ENCODE results near the gene RNF144A.

Gene RNF144A

DNA sequence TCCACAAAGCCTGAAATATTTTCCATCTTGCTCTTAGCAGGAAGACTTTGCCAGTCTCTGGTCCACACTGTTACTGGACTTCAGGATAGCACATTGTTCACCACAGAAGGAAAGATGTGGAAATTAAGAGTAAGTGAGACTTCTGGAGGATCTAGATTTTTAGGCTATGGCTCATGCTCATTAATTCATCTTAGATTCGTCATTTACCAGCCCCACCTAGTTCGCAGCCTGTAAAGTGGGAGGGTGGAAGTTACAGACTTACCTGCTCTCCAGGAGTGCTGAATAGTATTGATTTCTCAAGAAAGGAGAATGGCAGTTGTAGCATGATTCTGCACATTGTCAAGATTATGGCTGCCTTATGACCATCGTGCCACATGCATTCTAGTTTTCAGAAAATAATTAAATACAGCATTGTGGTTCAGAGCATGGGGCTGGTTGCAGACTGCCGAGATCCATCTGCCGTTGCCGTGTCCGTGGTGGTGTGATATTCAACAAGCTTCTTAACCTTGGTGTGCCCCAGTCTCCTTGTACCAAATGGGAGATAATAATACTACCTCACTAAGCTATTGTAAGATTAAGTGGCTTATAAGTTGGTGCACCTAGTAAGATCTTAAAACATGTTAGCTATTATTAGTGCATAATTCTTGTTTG, 56.8 kb downstream of the RNF144A start:
- H3K27ac ChIP-seq, result no peak overlapping the region
- no peaks in the 10 kb centered on the region for H3K36me3 ChIP-seq (replicated peaks)
- TF ChIP-seq, protein P1, sequence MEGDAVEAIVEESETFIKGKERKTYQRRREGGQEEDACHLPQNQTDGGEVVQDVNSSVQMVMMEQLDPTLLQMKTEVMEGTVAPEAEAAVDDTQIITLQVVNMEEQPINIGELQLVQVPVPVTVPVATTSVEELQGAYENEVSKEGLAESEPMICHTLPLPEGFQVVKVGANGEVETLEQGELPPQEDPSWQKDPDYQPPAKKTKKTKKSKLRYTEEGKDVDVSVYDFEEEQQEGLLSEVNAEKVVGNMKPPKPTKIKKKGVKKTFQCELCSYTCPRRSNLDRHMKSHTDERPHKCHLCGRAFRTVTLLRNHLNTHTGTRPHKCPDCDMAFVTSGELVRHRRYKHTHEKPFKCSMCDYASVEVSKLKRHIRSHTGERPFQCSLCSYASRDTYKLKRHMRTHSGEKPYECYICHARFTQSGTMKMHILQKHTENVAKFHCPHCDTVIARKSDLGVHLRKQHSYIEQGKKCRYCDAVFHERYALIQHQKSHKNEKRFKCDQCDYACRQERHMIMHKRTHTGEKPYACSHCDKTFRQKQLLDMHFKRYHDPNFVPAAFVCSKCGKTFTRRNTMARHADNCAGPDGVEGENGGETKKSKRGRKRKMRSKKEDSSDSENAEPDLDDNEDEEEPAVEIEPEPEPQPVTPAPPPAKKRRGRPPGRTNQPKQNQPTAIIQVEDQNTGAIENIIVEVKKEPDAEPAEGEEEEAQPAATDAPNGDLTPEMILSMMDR (IDR thresholded peaks at IDR 0.05; ENCODE audit: low read depth, low read length, missing control alignments), result no peak
- in situ Hi-C loops (cut with HindIII; ENCODE audit: low pct_ligation_motif_present, low sequenced_read_pairs), result no loop called here
- DNase-seq, result no peak
- no peak overlapping the region for H3K4me3 ChIP-seq (ENCODE audit: low read depth, low read length)
- H3K27me3 ChIP-seq (replicated peaks), result no peaks in the 10 kb centered on the region

DNA sequence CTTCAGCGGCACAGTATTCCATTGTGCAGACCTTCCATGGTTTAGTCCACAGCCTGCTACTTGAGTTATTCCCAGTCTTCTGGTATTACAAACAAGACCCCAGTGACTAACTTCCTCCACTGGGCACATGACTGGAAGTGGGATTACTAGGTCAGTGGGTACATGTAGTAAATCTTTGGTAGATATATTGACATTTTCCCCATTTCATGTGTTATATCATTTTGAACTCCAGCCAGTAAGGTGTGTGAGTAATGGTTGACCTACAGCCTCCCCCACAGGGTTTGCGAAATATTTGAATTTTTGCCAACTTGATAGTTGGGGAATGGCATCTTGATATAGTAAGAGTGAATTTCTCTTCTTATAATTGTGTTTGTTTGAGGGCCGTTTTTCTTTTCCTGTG, 58.8 kb downstream of the RNF144A start:
- H3K27ac ChIP-seq, result no peak overlapping the region
- H3K27me3 ChIP-seq (replicated peaks), result no peaks in the 10 kb centered on the region
- DNase-seq, result peak; percentile 18
- in situ Hi-C loops (cut with HindIII; ENCODE audit: low pct_ligation_motif_present, low sequenced_read_pairs), result no loop called here
- H3K4me3 ChIP-seq (ENCODE audit: low read depth, low read length), result no peak overlapping the region
- H3K36me3 ChIP-seq (replicated peaks), result no peaks in the 10 kb centered on the region
- TF ChIP-seq, protein P1 (IDR thresholded peaks at IDR 0.05; ENCODE audit: low read depth, low read length, missing control alignments), result no peak

DNA sequence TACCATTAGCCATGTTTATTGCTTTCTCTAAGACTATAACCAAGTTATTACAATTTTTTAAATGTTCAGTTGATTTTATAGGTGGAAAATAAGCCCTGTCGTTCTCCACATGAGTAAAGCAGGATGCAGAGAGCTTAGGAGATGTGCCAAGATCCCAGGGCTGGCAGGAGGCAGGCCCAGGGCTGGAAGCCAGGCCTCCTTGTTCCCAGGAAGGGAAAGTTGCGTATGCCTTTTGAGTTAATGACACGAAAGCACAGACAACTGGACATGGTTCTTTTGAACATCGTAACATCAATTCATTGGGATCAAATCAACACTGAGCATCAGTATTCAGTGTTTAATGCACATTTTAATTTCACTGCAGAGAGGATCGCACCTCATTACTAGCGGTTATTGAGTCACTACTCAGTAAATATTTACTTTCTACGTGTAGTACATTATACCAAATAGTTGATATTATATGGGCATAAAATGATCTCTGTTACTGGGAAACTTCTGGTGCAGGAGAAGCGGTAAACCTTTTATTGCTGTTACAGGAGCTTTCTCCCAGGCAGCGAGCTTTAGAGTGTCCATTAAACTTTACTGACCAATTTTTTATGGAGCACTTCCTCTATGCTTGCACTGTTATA, 60.0 kb downstream of the RNF144A start:
- in situ Hi-C loops (cut with HindIII; ENCODE audit: low pct_ligation_motif_present, low sequenced_read_pairs), result no loop called here
- no peak for DNase-seq

DNA sequence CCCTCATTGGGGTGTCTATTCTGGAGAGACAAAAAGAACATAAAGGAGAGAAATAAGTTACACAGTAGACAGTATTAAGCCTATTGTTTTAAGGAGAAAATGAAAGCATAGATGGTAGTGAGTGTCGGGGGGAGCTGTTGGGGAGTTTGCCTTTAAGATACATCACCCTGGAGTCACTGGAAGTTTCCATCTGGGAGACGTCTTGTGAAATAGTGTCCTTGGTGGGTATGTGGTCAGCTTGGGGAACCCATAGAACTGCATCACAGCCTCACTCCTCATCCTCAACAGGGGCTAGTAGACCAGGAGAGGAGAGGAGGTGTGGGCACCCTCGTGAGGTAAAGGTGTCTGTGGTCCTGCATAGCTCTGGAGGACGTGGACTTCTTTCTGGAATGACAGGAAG, 60.6 kb downstream of the RNF144A start:
- in situ Hi-C loops (cut with HindIII; ENCODE audit: low pct_ligation_motif_present, low sequenced_read_pairs), result no loop called here
- no peak overlapping the region for H3K4me3 ChIP-seq (ENCODE audit: low read depth, low read length)
- no peak overlapping the region for H3K27ac ChIP-seq
- no peak for DNase-seq
- H3K27me3 ChIP-seq (replicated peaks), result no peaks in the 10 kb centered on the region
- TF ChIP-seq, protein P1 (IDR thresholded peaks at IDR 0.05; ENCODE audit: low read depth, low read length, missing control alignments), result no peak
- no peaks in the 10 kb centered on the region for H3K36me3 ChIP-seq (replicated peaks)

More for the DNA sequence above, 60.0 kb downstream of the RNF144A start:
- H3K36me3 ChIP-seq (replicated peaks), result no peaks in the 10 kb centered on the region
- no peak overlapping the region for H3K27ac ChIP-seq
- TF ChIP-seq, protein P1 (IDR thresholded peaks at IDR 0.05; ENCODE audit: low read depth, low read length, missing control alignments), result no peak
- H3K4me3 ChIP-seq (ENCODE audit: low read depth, low read length), result no peak overlapping the region
- no peaks in the 10 kb centered on the region for H3K27me3 ChIP-seq (replicated peaks)

- in situ Hi-C loops (cut with HindIII; ENCODE audit: low pct_ligation_motif_present, low sequenced_read_pairs), result no loop called here
Observed at GRCh38 chr2:6978991-6979390, 61.8 kb downstream of the RNF144A start.

More at GRCh38 chr2:6978991-6979390, 61.8 kb downstream of the RNF144A start:
- no peak overlapping the region for H3K4me3 ChIP-seq (ENCODE audit: low read depth, low read length)
- H3K27me3 ChIP-seq (replicated peaks), result no peaks in the 10 kb centered on the region
- no peak overlapping the region for H3K27ac ChIP-seq
- no peaks in the 10 kb centered on the region for H3K36me3 ChIP-seq (replicated peaks)
- DNase-seq, result no peak
- TF ChIP-seq, protein P1 (IDR thresholded peaks at IDR 0.05; ENCODE audit: low read depth, low read length, missing control alignments), result no peak
